ENCODE data around the gene ILDR1.

GRCh38 chr3:121961283-121961682, 60.8 kb downstream of the ILDR1 start:
- no peak for TF ChIP-seq EZH2phosphoT487 (IDR thresholded peaks at IDR 0.05; ENCODE audit: low read depth)
- TF ChIP-seq CTCF (IDR thresholded peaks at IDR 0.05; ENCODE audit: low read depth, low read length) = no peak

Data from OCI-LY3 (cell line).